H9 (cell line): ENCODE measurements around the gene POLR3B. TPM values are rescaled to one million over a fixed set of nuclear protein-coding genes. Genes with fewer than 3 reads are reported as not detected.

Experiments
- DNase-seq: peaks from one replicate; pipeline ENCODE4 v3.0.0-alpha.2; 2017
- H2AFZ ChIP-seq: one replicate; pipeline ENCODE4 v1.6.1; 2013; ENCODE audit warnings: mild to moderate bottlenecking, low read length, control low read depth, moderate library complexity
- H2AK5ac ChIP-seq: 2 replicates; pipeline ENCODE4 v1.6.1; 2013; ENCODE audit warnings: low read length, control low read depth, mixed read lengths; ENCODE audit not compliant: insufficient read length
- H2BK120ac ChIP-seq: one replicate; pipeline ENCODE4 v1.6.1; 2013; ENCODE audit warnings: low read depth, mild to moderate bottlenecking, low read length, control low read depth, inconsistent platforms; ENCODE audit not compliant: poor library complexity, severe bottlenecking
- H2BK12ac ChIP-seq: 2 replicates; pipeline ENCODE4 v1.6.1; 2013; ENCODE audit warnings: low read length, control low read depth, mixed read lengths, low read depth; ENCODE audit not compliant: insufficient read length
- H2BK15ac ChIP-seq: 2 replicates; pipeline ENCODE4 v1.6.1; 2013; ENCODE audit warnings: low read depth, low read length, control low read depth
- H2BK20ac ChIP-seq: one replicate; pipeline ENCODE4 v1.6.1; 2013; ENCODE audit warnings: low read depth, mild to moderate bottlenecking, low read length, control low read depth, inconsistent platforms; ENCODE audit not compliant: poor library complexity, severe bottlenecking
- H2BK5ac ChIP-seq: 2 replicates; pipeline ENCODE4 v1.6.1; 2013; ENCODE audit warnings: low read length, control low read depth, mixed read lengths; ENCODE audit not compliant: insufficient read length
- H3K14ac ChIP-seq: 2 replicates; pipeline ENCODE4 v1.6.1; 2013; ENCODE audit warnings: low read length, control low read depth; ENCODE audit not compliant: insufficient read depth
- H3K18ac ChIP-seq: 2 replicates; pipeline ENCODE4 v1.6.1; 2013; ENCODE audit warnings: low read depth, mild to moderate bottlenecking, mixed read lengths, low read length, control low read depth; ENCODE audit not compliant: insufficient read length
- H3K23ac ChIP-seq: 2 replicates; pipeline ENCODE4 v1.6.1; 2013; ENCODE audit warnings: low read length, control low read depth, mixed read lengths, low read depth; ENCODE audit not compliant: insufficient read length
- H3K23me2 ChIP-seq: 2 replicates; pipeline ENCODE4 v1.6.1; 2013; ENCODE audit warnings: low read depth, mild to moderate bottlenecking, mixed read lengths, low read length, control low read depth; ENCODE audit not compliant: insufficient read length, poor library complexity, severe bottlenecking
- H3K27ac ChIP-seq: 2 replicates; pipeline ENCODE4 v1.5.1; 2013; ENCODE audit warnings: low read length, control low read depth, mixed read lengths, low read depth; ENCODE audit not compliant: insufficient read length
- H3K27me3 ChIP-seq: 2 replicates; pipeline ENCODE4 v1.6.1; 2013; ENCODE audit warnings: low read length, control low read depth, inconsistent platforms; ENCODE audit not compliant: insufficient read depth
- H3K4ac ChIP-seq: 2 replicates; pipeline ENCODE4 v1.6.1; 2013; ENCODE audit warnings: low read depth, mild to moderate bottlenecking, control low read depth, inconsistent platforms, low read length, moderate library complexity
- H3K4me1 ChIP-seq: 2 replicates; pipeline ENCODE4 v1.6.1; 2013; ENCODE audit warnings: low read length, control low read depth, inconsistent platforms; ENCODE audit not compliant: insufficient read depth
- H3K4me2 ChIP-seq: 2 replicates; pipeline ENCODE4 v1.6.1; 2013; ENCODE audit warnings: low read length, control low read depth, mixed read lengths; ENCODE audit not compliant: insufficient read length, insufficient read depth
- H3K56ac ChIP-seq: 2 replicates; pipeline ENCODE4 v1.6.1; 2013; ENCODE audit warnings: low read depth, mild to moderate bottlenecking, mixed read lengths, low read length, control low read depth; ENCODE audit not compliant: insufficient read length
- H3K79me1 ChIP-seq: 2 replicates; pipeline ENCODE4 v1.6.1; 2013; ENCODE audit warnings: low read depth, mild to moderate bottlenecking, moderate library complexity, low read length, control low read depth, inconsistent platforms; ENCODE audit not compliant: insufficient read depth, poor library complexity, severe bottlenecking
- H3K79me2 ChIP-seq: 2 replicates; pipeline ENCODE4 v1.6.1; 2013; ENCODE audit warnings: low read length, control low read depth, inconsistent platforms; ENCODE audit not compliant: insufficient read depth
- H3K9ac ChIP-seq: 2 replicates; pipeline ENCODE4 v1.6.1; 2013; ENCODE audit warnings: low read length, control low read depth, mixed read lengths; ENCODE audit not compliant: insufficient read length; ENCODE audit errors: extremely low read depth
- H3K9me3 ChIP-seq: one replicate; pipeline ENCODE4 v1.6.1; 2013; ENCODE audit warnings: low read depth, low read length, inconsistent platforms; ENCODE audit not compliant: control insufficient read depth
- H3T11ph ChIP-seq: one replicate; pipeline ENCODE4 v1.6.1; 2013; ENCODE audit warnings: mild to moderate bottlenecking, low read length, control low read depth, inconsistent platforms
- H4K20me1 ChIP-seq: one replicate; pipeline ENCODE4 v1.6.1; 2013; ENCODE audit not compliant: control insufficient read depth, insufficient read length, insufficient read depth
- H4K5ac ChIP-seq: 2 replicates; pipeline ENCODE4 v1.6.1; 2013; ENCODE audit warnings: low read depth, mild to moderate bottlenecking, mixed read lengths, low read length, control low read depth; ENCODE audit not compliant: insufficient read length
- H4K8ac ChIP-seq: replicated peaks from 2 replicates; pipeline ENCODE4 v1.6.1; 2013; ENCODE audit warnings: low read length, control low read depth, mixed read lengths, low read depth; ENCODE audit not compliant: insufficient read length
- H4K91ac ChIP-seq: 2 replicates; pipeline ENCODE4 v1.6.1; 2013; ENCODE audit warnings: low read depth, mild to moderate bottlenecking, moderate library complexity, mixed read lengths, low read length, control low read depth; ENCODE audit not compliant: insufficient read length
- H3K27ac Mint-ChIP-seq, 3 experiments: 2 replicates in 2 of 3; 3 replicates in 1 of 3; pipeline ENCODE4 v1.8.0; 2020 to 2021; ENCODE audit warnings: mixed read lengths in 3 of 3, mild to moderate bottlenecking in 1 of 3, moderate library complexity in 1 of 3
- H3K27me3 Mint-ChIP-seq: 2 replicates; pipeline ENCODE4 v1.8.0; 2021; ENCODE audit warnings: low read depth, mild to moderate bottlenecking, moderate library complexity, mixed read lengths
- H3K36me3 Mint-ChIP-seq, 3 experiments: 2 replicates in 2 of 3; 3 replicates in 1 of 3; pipeline ENCODE4 v1.8.0; 2020 to 2021; ENCODE audit warnings: low read depth in 3 of 3, mixed read lengths in 3 of 3; ENCODE audit not compliant: insufficient read depth in 1 of 3
- H3K4me1 Mint-ChIP-seq, 2 experiments: 2 replicates each; pipeline ENCODE4 v1.8.0; 2020; ENCODE audit warnings: mixed read lengths in 2 of 2
- H3K4me3 Mint-ChIP-seq, 2 experiments: 2 replicates in 1 of 2; 3 replicates in 1 of 2; pipeline ENCODE4 v1.8.0; 2020 to 2021; ENCODE audit warnings: mild to moderate bottlenecking in 2 of 2, mixed read lengths in 2 of 2, moderate library complexity in 1 of 2
- H3K9me3 Mint-ChIP-seq, 2 experiments: 2 replicates in 1 of 2; 3 replicates in 1 of 2; pipeline ENCODE4 v1.8.0; 2020; ENCODE audit warnings: mild to moderate bottlenecking in 2 of 2, mixed read lengths in 2 of 2, moderate library complexity in 1 of 2
- WGBS: extraction: QIAGEN DNeasy Blood & Tissue Kit; methylation state at CpG from one replicate; pipeline ENCODE4 v1.1.7; 2013; ENCODE audit warnings: missing lambda C conversion rate, low lambda C conversion rate, mixed read lengths; ENCODE audit not compliant: insufficient read length; ENCODE audit errors: extremely low coverage; 5-methylcytosine and 5-hydroxymethylcytosine counted together
- total RNA-seq: library from RNA; stranded (reverse); gene quantifications from 2 replicates; pipeline ENCODE4 v1.2.1, GENCODE V29; 2021
- TF ChIP-seq, protein P1 (sequence below): fragments of 200-600 bp; sonication (generic); conservative IDR thresholded peaks from 3 replicates; pipeline ENCODE4 v1.8.0; 2021; ENCODE audit warnings: antibody characterized with exemption, mild to moderate bottlenecking

The POLR3B gene
- total RNA-seq, 1 experiment from 2014 or later: 13.4 TPM

DNA sequence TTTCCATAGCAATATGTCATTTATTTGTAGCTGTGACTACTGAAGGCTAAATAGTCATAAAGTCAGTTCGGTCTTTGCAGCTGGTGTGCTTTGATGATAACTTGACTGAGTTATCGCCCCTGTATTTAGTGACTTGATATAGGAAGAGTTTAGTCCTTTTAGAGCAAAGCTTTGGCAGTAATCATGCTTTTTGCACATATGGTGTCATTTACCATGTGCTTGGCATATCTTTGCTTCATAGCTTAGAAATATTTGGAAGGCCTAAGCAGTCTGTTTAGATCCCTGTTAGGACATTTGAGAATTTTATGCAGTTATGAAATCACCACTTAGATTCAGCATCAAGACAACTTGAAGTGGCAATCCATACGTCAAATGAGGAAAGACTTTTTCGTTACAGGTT is 31.6 kb downstream of the POLR3B start:
- Histone ChIP-seq H2AFZ (no peak overlapping the region), H3K4ac (no peak overlapping the region), H3K4me1 (no peaks in the 10 kb centered on the region; the same call in 1 of the 2 replicates), H4K91ac (no peak overlapping the region), H2BK5ac (no peak overlapping the region), H3K56ac (no peak overlapping the region), H3K27ac (no peak overlapping the region), H4K5ac (no peak overlapping the region), H3K14ac (no peak overlapping the region), H2BK120ac (no peak overlapping the region), H2AK5ac (no peak overlapping the region), H2BK20ac (no peak overlapping the region), H3K4me2 (no peak overlapping the region), H3K23me2 (no peaks in the 10 kb centered on the region), H3T11ph (no peak overlapping the region), H4K20me1 (no peaks in the 10 kb centered on the region), H3K18ac (no peak overlapping the region), H2BK15ac (no peak overlapping the region), H3K79me1 (no peaks in the 10 kb centered on the region), H3K9ac (no peak overlapping the region), H2BK12ac (no peak overlapping the region), H4K8ac (no peak overlapping the region), H3K27me3 (no peaks in the 10 kb centered on the region), H3K9me3 (no peaks in the 10 kb centered on the region), H3K79me2 (no peaks in the 10 kb centered on the region), H3K23ac (no peak overlapping the region)
- Mint-ChIP-seq H3K4me1 (peaks cover 0 to 4% of the 10 kb centered on the region in 2 experiments; a peak in 2 of 4 replicates), H3K36me3 (peaks cover 4 to 20% (median 10%) of the 10 kb centered on the region in 3 experiments), H3K4me3 (no peak overlapping the region), H3K27ac (no peak overlapping the region), H3K27me3 (no peaks in the 10 kb centered on the region), H3K9me3 (no peaks in the 10 kb centered on the region)
- TF ChIP-seq, protein P1, sequence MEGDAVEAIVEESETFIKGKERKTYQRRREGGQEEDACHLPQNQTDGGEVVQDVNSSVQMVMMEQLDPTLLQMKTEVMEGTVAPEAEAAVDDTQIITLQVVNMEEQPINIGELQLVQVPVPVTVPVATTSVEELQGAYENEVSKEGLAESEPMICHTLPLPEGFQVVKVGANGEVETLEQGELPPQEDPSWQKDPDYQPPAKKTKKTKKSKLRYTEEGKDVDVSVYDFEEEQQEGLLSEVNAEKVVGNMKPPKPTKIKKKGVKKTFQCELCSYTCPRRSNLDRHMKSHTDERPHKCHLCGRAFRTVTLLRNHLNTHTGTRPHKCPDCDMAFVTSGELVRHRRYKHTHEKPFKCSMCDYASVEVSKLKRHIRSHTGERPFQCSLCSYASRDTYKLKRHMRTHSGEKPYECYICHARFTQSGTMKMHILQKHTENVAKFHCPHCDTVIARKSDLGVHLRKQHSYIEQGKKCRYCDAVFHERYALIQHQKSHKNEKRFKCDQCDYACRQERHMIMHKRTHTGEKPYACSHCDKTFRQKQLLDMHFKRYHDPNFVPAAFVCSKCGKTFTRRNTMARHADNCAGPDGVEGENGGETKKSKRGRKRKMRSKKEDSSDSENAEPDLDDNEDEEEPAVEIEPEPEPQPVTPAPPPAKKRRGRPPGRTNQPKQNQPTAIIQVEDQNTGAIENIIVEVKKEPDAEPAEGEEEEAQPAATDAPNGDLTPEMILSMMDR: no peak
- no peak for DNase-seq
- WGBS: no CpG with 5 or more reads among the region's 4 CpGs
